Stomach (tissue), 9 donors: Measurements from ENCODE around the gene PRR18. TPM values are rescaled to one million over a fixed set of nuclear protein-coding genes. Genes with fewer than 3 reads are reported as not detected.

Source experiments
- DNase-seq, 2 donors: peaks; one replicate each; pipeline versions ENCODE4 v3.0.0 to v3.0.0-alpha.2; 2013 to 2019
- H3K27ac ChIP-seq, 5 donors: fragments of 200-600 bp in 4 of 5; sonication (generic) in 4 of 5; one replicate each; pipeline ENCODE4 v1.5.1; 2013 to 2019; ENCODE audit warnings: mild to moderate bottlenecking in 1 of 5, moderate library complexity in 1 of 5
- H3K27me3 ChIP-seq, 3 donors: fragments of 200-600 bp; sonication (generic); one replicate each; pipeline ENCODE4 v1.5.1; 2017 to 2019; ENCODE audit warnings: mixed run types in 1 of 3
- H3K36me3 ChIP-seq, 4 donors: fragments of 200-600 bp; sonication (generic); 1 replicate in 3 of 4; 2 replicates in 1 of 4; pipeline ENCODE4 v1.5.1; 2016 to 2019
- H3K4me1 ChIP-seq, 4 donors: fragments of 200-600 bp; sonication (generic); one replicate each; pipeline ENCODE4 v1.5.1; 2016 to 2019
- H3K4me3 ChIP-seq, 4 donors: fragments of 200-600 bp; sonication (generic) in 3 of 4; one replicate each; pipeline ENCODE4 v1.5.1; 2016 to 2019; ENCODE audit warnings: mild to moderate bottlenecking in 1 of 4
- H3K9me3 ChIP-seq, 4 donors: fragments of 200-600 bp; sonication (generic); one replicate each; pipeline ENCODE4 v1.5.1; 2016 to 2019
- CTCF ChIP-seq, 7 experiments: fragments of 450-650 bp in 4 of 7; fragments of 200-600 bp in 3 of 7; sonication (generic) in 3 of 7; IDR thresholded peaks; one replicate each; pipeline ENCODE4 v1.5.1; 2016 to 2019; ENCODE audit warnings: antibody characterized with exemption in 7 of 7, control low read depth in 2 of 7, mild to moderate bottlenecking in 1 of 7
- EP300 ChIP-seq: sonication (generic); formaldehyde crosslinking; IDR thresholded peaks from one replicate; pipeline ENCODE4 v1.6.1; 2017; ENCODE audit warnings: antibody characterized with exemption
- POLR2A ChIP-seq, 4 donors: fragments of 450-650 bp; IDR thresholded peaks; one replicate each; pipeline ENCODE4 v1.6.1; 2016; ENCODE audit warnings: antibody characterized with exemption in 4 of 4, control low read depth in 2 of 4, mild to moderate bottlenecking in 1 of 4, moderate library complexity in 1 of 4
- POLR2AphosphoS5 ChIP-seq, 3 donors: sonication (generic); formaldehyde crosslinking; IDR thresholded peaks; one replicate each; pipeline ENCODE4 v1.6.1; 2016; ENCODE audit warnings: antibody characterized with exemption in 3 of 3
- WGBS, 5 donors: extraction: QIAGEN DNeasy Blood & Tissue Kit in 3 of 5; methylation state at CpG; one replicate each; pipeline versions ENCODE4 v1.1.5 to v1.1.7; 2013 to 2018; 5-methylcytosine and 5-hydroxymethylcytosine counted together
- intact Hi-C: fragments of 100-400 bp; cut with DNase I; formaldehyde crosslinking; loops from one replicate; pipeline ENCODE4 v1.15.1; 2023; ENCODE audit warnings: low total_unique reads
- polyA plus RNA-seq, 3 donors: library from polyadenylated mRNA; stranded (reverse); fragments of 200-250 nt; gene quantifications; one replicate each; pipeline ENCODE4 v1.2.3, GENCODE V29; 2013
- total RNA-seq, 5 donors: library from RNA; depleted of rRNA; stranded (reverse); fragments of >200 nt; gene quantifications; one replicate each; pipeline versions ENCODE4 v1.1.0 to v1.2.3, GENCODE V29; 2014 to 2016
- donor health status: healthy with polysubstance abuse.
- donor health status: Bipolar disorder and iron deficiency.
- donor health status: healthy.

The PRR18 gene
- total and polyA plus RNA-seq, 8 donors, result 0.18 TPM; not detected in 7

GRCh38 chr6:166342349-166343149, 34.4 kb upstream of the PRR18 start, which contains the start of gene SFT2D1:
Gene SFT2D1 (minus strand): TSS chr6:166342545. CDS start chr6:166342481, 64 bp downstream.
- Histone ChIP-seq H3K27ac (peak within 1 kb of the TSS; percentile 92 to 98 (median 95)), H3K4me1 (peaks cover 22 to 55% (median 40%) of the 10 kb centered on the region in 4 donors), H3K27me3 (no peaks in the 10 kb centered on the region), H3K36me3 (peaks cover under 1 to 7% (median 5%) of the 10 kb centered on the region in 4 donors), H3K4me3 (peak within 1 kb of the TSS; percentile 77 to 98 (median 88)), H3K9me3 (no peaks in the 10 kb centered on the region)
- intact Hi-C loops, result no loop called here
- TF ChIP-seq POLR2AphosphoS5 (IDR thresholded peaks at IDR 0.05), result peak; percentile 89 to 99 (median 96)
- TF ChIP-seq EP300, result no peak
- TF ChIP-seq POLR2A (IDR thresholded peaks at IDR 0.05), result peak in 2 of 4 donors; percentile 64 to 78
- peak in 1 of 7 experiments; percentile 9 for TF ChIP-seq CTCF (IDR thresholded peaks at IDR 0.05)
- 0 to 3% (median 1%) methylated on average over 16 to 73 of the region's 73 CpGs for WGBS, 5 donors
- DNase-seq, result peak; percentile 91 to 97

- 0% methylated on average over 15 to 16 of the region's 16 CpGs for WGBS, 5 donors
- DNase-seq, result peak in 1 of 2 donors; percentile 57
- H3K36me3 ChIP-seq, result peaks cover 6 to 13% (median 11%) of the 10 kb centered on the region in 4 donors
- H3K27me3 ChIP-seq, result no peaks in the 10 kb centered on the region
- TF ChIP-seq EP300 (no peak), CTCF (IDR thresholded peaks at IDR 0.05) (no peak), POLR2A (IDR thresholded peaks at IDR 0.05) (no peak), POLR2AphosphoS5 (IDR thresholded peaks at IDR 0.05) (no peak)
- intact Hi-C loops, result no loop called here
- no peaks in the 10 kb centered on the region for H3K9me3 ChIP-seq
- peak overlapping the region; percentile 77 to 98 (median 88) for H3K4me3 ChIP-seq
- H3K4me1 ChIP-seq, result peaks cover 22 to 56% (median 42%) of the 10 kb centered on the region in 4 donors
- H3K27ac ChIP-seq, result peak overlapping the region; percentile 92 to 98 (median 95)
These were observed 33.8 kb upstream of the PRR18 start for GRCh38 chr6:166341977-166342348.

- H3K9me3 ChIP-seq, result no peaks in the 10 kb centered on the region
- no peaks in the 10 kb centered on the region for H3K27me3 ChIP-seq
- H3K36me3 ChIP-seq, result peaks cover 6 to 18% (median 16%) of the 10 kb centered on the region in 4 donors
- TF ChIP-seq CTCF (IDR thresholded peaks at IDR 0.05), result no peak
- TF ChIP-seq POLR2AphosphoS5 (IDR thresholded peaks at IDR 0.05), result no peak
- TF ChIP-seq EP300, result no peak
- TF ChIP-seq POLR2A (IDR thresholded peaks at IDR 0.05), result no peak
- DNase-seq, result peak in 1 of 2 donors; percentile 40
- peak overlapping the region in 4 of 5 donors; percentile 93 to 98 (median 96) for H3K27ac ChIP-seq
- H3K4me1 ChIP-seq, result peaks cover 22 to 56% (median 45%) of the 10 kb centered on the region in 4 donors
- 8 to 22% (median 20%) methylated on average over 7 of the region's 7 CpGs for WGBS, 5 donors
- H3K4me3 ChIP-seq, result peak overlapping the region; percentile 77 to 98 (median 88)
- intact Hi-C loops, result no loop called here
These were observed 33.3 kb upstream of the PRR18 start for GRCh38 chr6:166341464-166341863.

- Histone ChIP-seq H3K27ac (no peak overlapping the region), H3K4me1 (peaks cover 22 to 61% (median 45%) of the 10 kb centered on the region in 4 donors), H3K4me3 (no peak overlapping the region), H3K36me3 (peaks cover 6 to 41% (median 39%) of the 10 kb centered on the region in 4 donors), H3K27me3 (no peaks in the 10 kb centered on the region), H3K9me3 (no peaks in the 10 kb centered on the region)
- TF ChIP-seq POLR2AphosphoS5 (IDR thresholded peaks at IDR 0.05) (no peak), POLR2A (IDR thresholded peaks at IDR 0.05) (no peak), CTCF (IDR thresholded peaks at IDR 0.05) (no peak), EP300 (no peak)
- no peak for DNase-seq
- 96 to 98% (median 97%) methylated on average over 9 of the region's 9 CpGs for WGBS, 5 donors
- intact Hi-C loops, result no loop called here
These were observed 30.7 kb upstream of the PRR18 start for GRCh38 chr6:166338854-166339253.
